ENCODE results near the gene DDIT4. TPM values are rescaled to one million over a fixed set of nuclear protein-coding genes. Genes with fewer than 3 reads are reported as not detected.
A peak's percentile ranks its signal among the peaks of the same experiment; 100 is the strongest.

The DDIT4 gene
- total and polyA plus RNA-seq, 2 of the 4 experiments (the other 2 are of a cell fraction): 59.6 to 108 TPM

- Histone ChIP-seq H4K91ac (ENCODE audit: insufficient read depth, low read depth, low read length) (peak overlapping the region; percentile 24), H3K36me3 (ENCODE audit: control insufficient read depth, insufficient read depth, low read length) (peaks cover 24% of the 10 kb centered on the region), H3K4ac (ENCODE audit: low read depth, low read length) (peak overlapping the region; percentile 91), H3K4me1 (ENCODE audit: control insufficient read depth, insufficient read depth, low read length) (peaks cover 7% of the 10 kb centered on the region), H2AFZ (replicated peaks; ENCODE audit: low read length, poor library complexity) (peak overlapping the region; percentile 91), H2AK5ac (ENCODE audit: low read depth, low read length) (peak overlapping the region; percentile 91), H3K4me3 (ENCODE audit: insufficient read depth, low read depth, low read length) (peak overlapping the region; percentile 80), H3K4me2 (ENCODE audit: low read depth, low read length) (peak overlapping the region; percentile 84), H4K20me1 (ENCODE audit: insufficient read depth, low read length) (peaks cover 38% of the 10 kb centered on the region), H2BK120ac (ENCODE audit: low read depth, low read length) (peak overlapping the region; percentile 21; the same call in 1 of the 2 replicates), H3K79me1 (ENCODE audit: low read depth in 1 of 2, low read length in 2 of 2) (peaks cover 10 to 27% of the 10 kb centered on the region in 2 experiments; a peak in 3 of 4 replicates), H3K23ac (ENCODE audit: low read depth, low read length) (peak overlapping the region; percentile 92), H3K9ac (ENCODE audit: low read depth, low read length) (peak overlapping the region; percentile 94), H3K27ac (ENCODE audit: insufficient read depth, low read length) (peak overlapping the region; percentile 87), H2BK20ac (ENCODE audit: low read depth, low read length) (no peak overlapping the region), H3K27me3 (ENCODE audit: control insufficient read depth, insufficient read depth, low read length) (no peaks in the 10 kb centered on the region), H2BK15ac (ENCODE audit: low read depth, low read length) (peak overlapping the region; percentile 9; the same call in 1 of the 3 replicates), H2AK9ac (replicated peaks; ENCODE audit: low read depth, low read length, poor library complexity) (peak overlapping the region; percentile 98), H3K18ac (ENCODE audit: low read depth, low read length) (peak overlapping the region; percentile 66), H3K9me1 (ENCODE audit: insufficient read depth, low read length) (peaks cover 13% of the 10 kb centered on the region; the same call in 1 of the 2 replicates), H2BK5ac (ENCODE audit: low read depth, low read length, poor library complexity, severe bottlenecking) (peak overlapping the region; percentile 66), H3K9me3 (ENCODE audit: control insufficient read depth, insufficient read depth, low read length) (no peaks in the 10 kb centered on the region), H4K5ac (ENCODE audit: low read depth, low read length) (peak overlapping the region; percentile 38), H4K8ac (ENCODE audit: low read depth in 2 of 2, low read length in 2 of 2) (peak overlapping the region; percentile 15 to 56; a peak in 2 of 4 replicates), H3K14ac (replicated peaks; ENCODE audit: low read depth, low read length) (peak overlapping the region; percentile 97), H3K56ac (ENCODE audit: extremely low read depth, insufficient read depth, low read length) (peak overlapping the region; percentile 56)
- DNase-seq (peak; percentile 13), ATAC-seq (ENCODE audit: low read depth) (peak; percentile 2)
- ChIA-PET POLR2A (ENCODE audit: unreplicated experiment) (interaction anchor here (0.7 to 1.4 kb wide), 3 partner anchors 14 to 603 kb away, joined by 6 to 8 read pairs (median 7); no protein-coding TSS in a partner anchor), CTCF (interaction anchor here (1.0 to 1.6 kb wide), 6 partner anchors 15 to 148 kb away, joined by 3 to 5 read pairs (median 4); no protein-coding TSS in a partner anchor)
- dilution Hi-C loops (cut with HindIII; ENCODE audit: low sequenced_read_pairs, unreplicated experiment): no loop called here
- in situ Hi-C loops (cut with MboI; ENCODE audit: low sequenced_read_pairs): no loop called here
- TF ChIP-seq CHD1 (IDR thresholded peaks at IDR 0.05; ENCODE audit: low read depth, low read length) (0 out of 2 replicates have a peak, but pooled peaks have one; percentile 38), MXI1 (IDR thresholded peaks at IDR 0.05; ENCODE audit: borderline replicate concordance, low read depth, low read length) (no peak), POLR2A (IDR thresholded peaks at IDR 0.05; ENCODE audit: low read depth, low read length) (no peak), MAFK (IDR thresholded peaks at IDR 0.05; ENCODE audit: low read depth, low read length) (no peak)
- TSS peak; percentile 94 for BruUV-seq (replicated peaks)
- intact Hi-C loops (cut with micrococcal nuclease): loop anchor here (1.0 kb wide), 1 partner anchor 63 kb away; no protein-coding TSS in a partner anchor
- 0% methylated on average over 13 of the region's 40 CpGs; no CpG with 5 or more reads in 1 of the 2 experiments for WGBS, 2 experiments (ENCODE audit: extremely low coverage in 2 of 2, insufficient read length in 1 of 2)
Observed at GRCh38 chr10:72274213-72274729, 547 bp downstream of the DDIT4 start.
